ENCODE data around the gene ZNF451.

Gene ZNF451

DNA sequence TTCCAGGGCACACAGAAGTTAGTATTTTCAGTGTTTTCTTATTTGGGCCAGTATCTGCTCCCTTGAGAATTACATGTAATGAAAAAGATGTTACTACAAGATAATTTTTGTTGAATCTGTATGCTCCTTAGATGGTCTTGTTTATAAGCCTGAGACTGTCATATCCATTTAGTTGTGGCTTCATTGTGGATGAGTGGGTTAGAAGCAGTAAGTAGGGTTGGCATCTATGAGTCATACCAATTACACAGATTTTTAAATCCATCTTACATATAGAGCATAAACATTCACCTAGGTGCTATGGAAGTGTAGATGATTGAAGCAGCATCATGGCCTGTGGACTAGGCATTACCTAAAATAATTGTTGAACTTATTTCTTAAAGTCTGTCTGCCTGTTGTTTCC lies 68.7 kb downstream of the ZNF451 start:
- no peak for DNase-seq

DNA sequence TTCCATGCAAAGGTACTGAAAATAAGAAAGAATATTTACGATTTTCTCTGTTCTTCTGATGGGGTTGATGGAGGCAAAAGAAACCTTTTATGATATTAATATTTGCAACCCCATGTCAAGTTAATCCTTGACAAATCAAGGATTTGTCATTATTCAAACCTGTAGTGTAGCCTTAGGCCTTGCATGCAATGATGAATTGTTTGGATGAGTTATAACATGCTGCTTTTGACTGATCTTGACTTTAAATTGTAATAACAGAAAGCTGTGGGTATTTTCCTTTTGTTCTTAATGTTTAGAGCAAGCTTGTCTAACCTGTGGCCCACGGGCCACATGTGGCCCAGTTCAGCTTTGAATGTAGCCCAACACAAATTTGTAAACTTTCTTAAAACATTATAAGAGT lies 69.1 kb downstream of the ZNF451 start:
- no peak for DNase-seq

DNA sequence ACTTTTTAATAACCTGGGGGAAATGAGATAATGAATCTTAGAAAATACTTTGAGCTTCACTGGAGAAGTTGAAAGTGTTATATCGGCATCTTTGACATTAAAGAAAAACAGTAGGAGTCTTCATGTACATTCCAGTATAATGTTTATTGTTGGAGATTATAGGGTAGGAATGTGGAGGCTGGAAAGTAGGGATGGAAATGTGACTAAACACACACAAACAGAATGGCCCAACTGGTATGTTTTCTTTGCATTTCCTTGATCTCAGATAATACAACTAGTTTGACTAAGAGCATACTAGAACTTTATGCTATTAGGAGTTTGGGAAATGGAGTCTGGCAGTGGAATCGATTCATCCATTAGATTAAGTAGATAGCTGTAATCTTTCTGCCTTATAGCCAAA lies 72.0 kb downstream of the ZNF451 start:
- DNase-seq: no peak

DNA sequence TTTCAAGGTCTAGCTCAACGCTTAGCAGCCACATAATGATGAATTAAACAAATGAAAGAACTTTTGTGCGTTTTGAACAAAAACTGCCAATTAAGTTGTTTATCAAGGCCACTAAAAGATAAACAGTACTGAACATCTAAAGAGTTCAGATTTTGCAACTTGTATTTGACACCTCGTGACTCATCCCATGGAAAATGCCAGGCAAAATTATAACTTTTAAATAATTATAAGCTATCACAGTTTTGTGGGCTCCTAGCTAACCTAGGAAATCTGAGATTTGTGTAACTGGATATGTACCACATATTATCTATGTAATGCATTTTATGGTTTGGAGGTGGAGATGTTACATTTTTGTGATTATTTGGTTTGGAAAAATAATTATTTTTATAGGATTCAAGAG lies 72.5 kb downstream of the ZNF451 start:
- DNase-seq: no peak

DNA sequence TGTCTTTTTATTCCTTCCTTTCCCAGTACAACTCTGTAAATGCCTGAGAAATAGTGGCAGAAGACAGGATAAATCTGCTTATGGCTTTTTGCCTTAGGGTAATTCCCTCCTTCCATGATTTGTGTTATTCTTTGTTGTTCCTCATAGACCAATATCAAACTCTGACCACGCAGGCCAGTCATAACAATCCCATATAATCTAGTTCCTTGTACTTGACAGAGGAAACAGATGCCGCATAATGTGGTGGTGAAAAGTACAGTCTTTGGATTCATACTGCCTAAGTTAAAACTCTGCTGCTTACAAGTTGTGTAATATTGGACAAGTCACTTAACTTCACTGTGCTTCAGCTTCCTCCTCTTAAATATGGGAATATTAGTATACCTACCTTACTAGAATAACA lies 74.0 kb downstream of the ZNF451 start:
- DNase-seq: no peak

DNA sequence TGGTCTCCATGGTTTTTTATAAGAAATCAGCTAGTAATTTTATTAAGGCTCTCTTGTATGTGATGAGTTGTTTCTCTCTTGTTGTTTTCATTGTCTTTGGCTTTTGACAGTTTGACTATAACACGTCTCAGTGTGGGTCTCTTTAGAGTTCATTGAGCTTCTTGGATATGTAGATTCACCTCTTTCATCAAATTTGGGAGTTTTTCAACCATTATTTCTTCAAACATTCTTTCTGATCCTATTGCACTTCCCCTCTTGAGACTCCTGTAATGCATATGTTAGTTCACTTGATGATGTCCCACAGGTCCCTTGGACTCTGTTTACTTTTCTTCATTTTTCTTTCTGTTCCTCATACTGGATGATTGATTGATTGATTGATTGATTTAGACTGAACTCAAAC lies 75.1 kb downstream of the ZNF451 start:
- DNase-seq: no peak

DNA sequence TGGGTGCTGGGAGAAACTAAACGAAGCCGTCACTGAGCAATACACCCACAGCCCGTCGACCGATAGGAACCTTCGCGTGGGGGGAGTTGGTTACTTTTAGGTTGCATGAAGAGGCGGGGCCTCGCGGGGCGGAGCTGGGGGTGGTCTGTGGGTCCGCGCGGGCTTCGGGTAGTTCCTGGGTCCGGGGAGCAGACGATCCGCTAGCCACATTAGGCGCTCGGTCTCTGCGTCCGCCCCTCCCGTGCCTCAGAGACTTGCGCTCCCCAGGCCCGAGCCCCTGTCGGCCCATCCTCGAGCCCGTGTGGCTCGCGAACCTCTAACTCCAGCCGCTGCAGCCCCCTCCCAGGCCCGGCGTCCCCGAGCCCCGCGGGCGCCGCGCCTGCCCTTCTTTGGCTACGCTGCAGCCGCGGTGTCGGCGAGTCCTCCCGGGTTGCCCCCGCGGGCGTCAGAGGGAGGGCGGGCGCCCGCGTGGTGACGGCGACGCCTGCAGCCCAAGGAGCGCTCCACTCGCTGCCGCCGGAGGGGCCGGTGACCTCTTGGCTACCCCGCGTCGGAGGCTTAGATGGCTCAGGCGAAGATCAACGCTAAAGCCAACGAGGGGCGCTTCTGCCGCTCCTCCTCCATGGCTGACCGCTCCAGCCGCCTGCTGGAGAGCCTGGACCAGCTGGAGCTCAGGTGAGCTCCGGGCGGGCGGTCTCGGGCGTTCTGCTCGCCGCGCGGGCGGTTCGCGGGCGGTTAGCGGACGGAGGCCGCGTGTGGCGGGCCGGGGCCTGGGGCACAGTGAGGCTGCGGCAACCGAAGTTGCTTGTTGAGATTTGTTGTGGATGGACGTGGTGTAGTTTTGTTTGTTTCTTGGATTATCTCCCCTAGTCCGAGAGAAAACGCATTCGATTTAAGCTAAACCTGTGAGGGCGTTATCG lies 82.4 kb downstream of the ZNF451 start, which contains the start of gene BAG2:
TSS of gene BAG2 (plus strand) at position 191 of the 920 bp plus-strand sequence. CDS start at position 563, 372 bp downstream.
- DNase-seq: peak; percentile 59 to 80 (median 62)

DNA sequence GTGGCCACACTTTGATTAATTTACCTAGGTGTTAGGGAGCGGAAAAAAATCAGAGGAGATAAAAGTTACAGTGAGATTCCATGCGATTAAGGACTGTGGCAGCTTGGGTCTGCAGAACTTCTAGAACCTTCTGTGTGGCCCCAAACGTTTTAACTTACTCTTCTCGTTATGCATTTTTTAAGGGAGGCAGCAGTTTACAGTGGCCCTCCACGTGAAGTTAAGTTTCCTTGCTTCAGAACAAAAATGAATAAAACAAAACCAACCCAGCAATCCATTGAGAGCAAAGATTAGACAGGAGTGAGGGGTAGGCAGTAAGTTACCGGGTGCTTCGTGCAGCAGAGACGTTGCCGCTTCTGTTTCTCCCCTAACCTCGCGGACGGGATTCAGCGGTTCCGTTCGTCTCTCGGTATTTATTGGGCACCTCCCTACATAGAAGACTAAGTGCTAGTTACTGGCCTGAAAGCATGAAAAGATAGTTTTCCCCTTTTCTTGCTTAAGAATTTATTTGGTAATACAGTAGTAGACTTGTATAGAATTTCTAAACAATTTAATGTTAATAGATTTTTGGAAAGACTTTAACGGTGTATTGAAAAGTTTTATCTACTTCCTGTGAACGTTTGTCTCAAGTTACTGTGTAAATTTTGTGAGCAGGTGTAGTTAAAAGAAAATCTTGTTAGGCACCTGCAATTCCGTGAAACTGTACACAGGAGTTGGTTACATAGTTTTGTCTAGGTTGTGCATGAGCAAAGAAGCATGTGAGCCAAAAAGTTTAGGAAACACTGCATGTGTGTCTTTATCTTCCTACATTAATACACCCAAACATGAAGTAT lies 83.3 kb downstream of the ZNF451 start:
- peak in 1 of 4 experiments; percentile 7 for DNase-seq

DNA sequence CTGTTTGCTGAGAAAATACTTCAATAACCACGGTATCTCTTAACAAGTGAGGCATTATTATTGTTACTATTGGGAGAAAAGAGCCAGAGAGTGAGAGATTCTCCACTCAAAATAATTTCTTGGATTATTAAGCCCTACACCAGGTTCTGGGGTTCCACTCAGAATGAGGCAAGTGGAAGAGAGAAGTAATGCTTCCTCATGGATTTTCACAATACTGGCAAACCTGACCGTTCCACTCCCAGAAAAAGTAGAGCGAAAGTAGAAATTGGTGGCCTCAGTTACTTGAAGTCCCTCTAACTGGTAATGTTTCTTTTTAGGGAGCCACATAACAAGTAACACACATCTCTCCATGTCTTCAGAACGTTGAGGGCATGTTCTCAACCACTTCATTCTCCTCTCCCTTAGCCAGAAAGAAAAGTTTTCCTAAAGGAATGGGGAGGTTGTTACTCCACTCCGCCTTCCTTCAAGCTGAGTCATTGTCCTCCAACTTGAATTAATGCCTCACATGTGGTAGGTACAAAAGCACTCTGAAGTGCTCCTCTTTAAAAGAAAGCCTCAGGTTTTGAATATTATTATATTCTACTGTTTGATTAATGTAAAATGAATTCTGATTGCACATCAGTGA lies 84.0 kb downstream of the ZNF451 start:
- DNase-seq: no peak

DNA sequence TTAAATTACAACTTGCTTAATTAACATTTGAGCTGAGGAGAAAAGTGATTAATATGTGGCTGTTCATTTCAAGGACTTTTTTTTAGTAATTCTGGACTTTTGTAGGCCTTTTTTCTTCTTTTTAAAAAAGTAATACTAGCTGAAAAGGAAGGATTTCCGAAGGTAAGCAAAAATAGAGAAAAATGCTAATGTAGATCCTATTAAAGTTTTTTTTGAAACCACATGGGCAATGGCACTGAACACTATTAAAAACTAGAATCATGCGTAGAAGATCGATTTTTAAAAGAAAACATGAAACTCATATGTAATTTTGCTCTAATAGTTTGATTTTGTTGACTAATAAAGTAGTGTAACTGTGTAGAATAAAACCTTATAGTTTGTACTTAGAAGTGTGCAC lies 84.5 kb downstream of the ZNF451 start:
- DNase-seq: no peak

DNA sequence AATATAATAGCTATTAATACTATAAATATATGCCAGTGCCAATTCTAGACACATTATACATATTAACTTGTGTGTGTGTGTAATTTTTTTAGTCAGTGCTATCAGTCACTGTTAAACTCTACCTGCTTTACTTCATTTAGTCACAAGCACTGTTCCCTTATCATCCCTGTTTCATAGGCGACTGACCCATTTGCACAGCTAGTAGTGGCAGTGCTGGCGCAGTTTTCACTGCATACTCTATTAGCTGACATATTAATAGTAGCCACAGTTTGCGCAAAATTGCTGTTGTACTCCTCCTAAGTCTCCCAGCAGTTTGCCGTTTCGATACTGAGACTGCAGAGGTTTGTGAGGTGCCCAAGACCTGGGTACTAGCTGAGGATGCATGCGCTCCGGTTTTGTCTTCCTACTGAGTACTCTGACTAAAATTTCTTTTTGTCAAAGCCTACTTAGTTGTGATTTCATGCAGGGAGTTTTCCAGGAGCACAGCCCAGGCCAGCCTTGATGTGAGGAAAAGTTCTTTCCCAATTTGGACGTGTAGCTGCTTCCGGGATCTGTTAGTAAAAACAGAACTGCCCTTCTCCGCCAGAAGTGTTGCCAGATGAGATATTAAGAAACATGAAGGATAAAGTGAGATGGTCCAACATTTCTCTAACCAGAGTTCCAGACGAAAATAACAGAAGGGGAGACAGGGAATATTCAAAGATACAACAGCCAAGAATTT lies 87.7 kb downstream of the ZNF451 start:
- DNase-seq: no peak

DNA sequence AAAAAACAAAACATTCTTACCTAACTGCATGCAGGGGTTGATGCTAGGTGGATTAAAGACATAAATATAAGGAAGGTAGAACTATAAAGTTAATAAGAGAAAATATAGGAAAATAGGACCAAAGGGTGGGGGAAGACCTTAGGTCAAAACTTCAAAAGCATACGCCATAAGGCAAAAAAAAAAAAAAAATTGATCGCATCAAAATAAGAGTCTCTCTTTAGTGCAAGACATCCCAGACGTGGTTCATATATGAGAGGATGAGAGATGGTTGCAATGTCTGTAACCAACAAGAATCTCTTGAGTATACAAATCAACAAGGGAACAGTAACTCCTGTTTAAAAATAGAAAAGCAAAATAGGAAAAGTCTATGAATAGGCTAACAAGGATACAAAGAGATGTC lies 90.6 kb downstream of the ZNF451 start:
- DNase-seq: no peak

DNA sequence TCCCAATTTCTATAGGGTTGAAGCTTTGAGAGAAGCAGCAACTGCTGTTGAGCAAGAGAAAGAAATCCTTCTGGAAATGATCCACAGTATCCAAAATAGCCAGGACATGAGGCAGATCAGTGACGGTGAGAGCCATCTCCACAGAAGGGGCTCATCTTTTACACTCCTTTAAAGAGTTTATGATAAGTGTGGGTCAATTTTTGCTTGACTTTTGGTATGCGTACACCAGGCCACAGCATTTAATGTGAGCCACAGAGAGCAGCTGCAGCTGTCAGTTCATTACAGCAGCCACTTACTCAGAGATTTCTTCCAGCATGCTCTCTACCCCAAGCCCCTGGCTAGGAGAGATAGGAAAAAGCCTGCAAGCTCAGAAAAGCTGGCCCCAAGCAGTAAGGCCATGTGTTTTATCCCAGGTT lies 92.0 kb downstream of the ZNF451 start:
- DNase-seq: no peak

DNA sequence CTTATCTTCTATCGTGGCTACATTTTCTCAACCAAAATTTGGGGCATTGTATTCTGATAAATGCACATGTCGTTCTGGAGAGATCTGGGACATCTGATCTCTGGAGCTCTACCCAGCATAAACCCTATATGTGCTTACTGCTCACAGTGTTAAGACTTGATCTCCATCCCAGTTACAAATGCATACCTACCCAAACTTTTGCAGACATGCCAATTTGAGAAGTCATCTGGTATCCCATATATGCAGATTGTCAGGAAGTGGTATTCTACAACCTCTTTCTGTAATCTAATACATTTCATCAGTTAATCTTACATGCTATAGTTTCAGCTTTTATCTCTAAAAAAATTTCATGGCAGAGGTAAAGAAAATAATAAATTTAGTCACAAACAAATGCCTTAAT lies 93.3 kb downstream of the ZNF451 start:
- DNase-seq: no peak

DNA sequence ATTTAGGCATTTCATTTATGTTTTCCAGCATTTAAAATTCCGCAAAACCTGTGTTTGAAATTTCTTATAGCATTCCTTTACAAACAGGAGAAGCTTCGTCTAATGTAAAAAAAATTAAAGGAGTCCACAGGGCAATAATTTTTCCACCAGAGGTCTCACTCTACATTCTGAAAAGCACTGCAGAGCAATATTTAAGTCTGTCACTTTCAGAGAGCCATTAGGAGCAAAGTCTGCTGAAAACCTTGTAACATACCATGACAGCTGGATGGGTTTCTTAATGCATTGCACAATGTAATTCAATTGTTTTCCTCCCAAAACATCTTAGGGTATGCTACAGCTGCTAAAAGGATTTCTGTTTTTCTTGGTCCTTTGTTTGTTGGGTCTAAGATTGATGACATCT lies 100.2 kb downstream of the ZNF451 start:
- no peak for DNase-seq

DNA sequence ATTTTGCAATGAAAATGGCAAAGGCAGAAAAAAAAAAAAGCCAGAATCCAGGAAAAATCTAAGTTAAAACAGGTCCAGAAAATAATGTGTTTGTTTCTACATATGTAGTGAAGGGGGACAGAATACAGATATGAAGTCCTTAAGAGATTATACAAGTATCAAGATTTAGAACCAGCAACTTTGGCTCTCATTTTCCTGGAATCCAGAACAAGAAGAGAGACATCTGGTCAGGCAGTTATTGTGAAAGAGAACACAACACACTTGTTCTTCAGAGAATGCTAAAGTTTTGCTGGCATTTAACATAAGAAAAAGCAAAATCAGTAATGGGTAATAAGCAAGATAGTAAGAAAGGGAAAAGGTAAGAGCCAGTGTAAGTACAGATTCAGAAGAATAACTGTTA lies 103.2 kb downstream of the ZNF451 start:
- no peak for DNase-seq

DNA sequence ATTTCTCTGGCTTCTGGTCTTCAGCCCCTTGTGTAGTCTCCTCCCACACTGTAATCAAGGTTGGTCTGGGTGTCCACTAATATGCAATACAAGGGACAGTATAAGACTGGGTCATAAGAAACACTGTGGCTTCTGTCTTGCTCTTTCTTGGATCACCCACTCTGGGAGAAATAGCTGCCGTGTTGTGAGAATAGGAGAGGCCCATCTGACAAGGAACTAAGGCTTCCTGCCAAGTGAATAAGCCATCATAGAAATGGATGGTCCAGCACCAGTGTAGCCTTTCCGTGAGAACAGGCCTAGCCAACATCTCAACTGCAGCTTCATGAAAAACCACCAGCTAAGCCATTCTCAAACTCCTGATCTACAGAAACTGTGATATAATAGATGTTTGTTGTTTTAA lies 105.5 kb downstream of the ZNF451 start:
- no peak for DNase-seq

DNA sequence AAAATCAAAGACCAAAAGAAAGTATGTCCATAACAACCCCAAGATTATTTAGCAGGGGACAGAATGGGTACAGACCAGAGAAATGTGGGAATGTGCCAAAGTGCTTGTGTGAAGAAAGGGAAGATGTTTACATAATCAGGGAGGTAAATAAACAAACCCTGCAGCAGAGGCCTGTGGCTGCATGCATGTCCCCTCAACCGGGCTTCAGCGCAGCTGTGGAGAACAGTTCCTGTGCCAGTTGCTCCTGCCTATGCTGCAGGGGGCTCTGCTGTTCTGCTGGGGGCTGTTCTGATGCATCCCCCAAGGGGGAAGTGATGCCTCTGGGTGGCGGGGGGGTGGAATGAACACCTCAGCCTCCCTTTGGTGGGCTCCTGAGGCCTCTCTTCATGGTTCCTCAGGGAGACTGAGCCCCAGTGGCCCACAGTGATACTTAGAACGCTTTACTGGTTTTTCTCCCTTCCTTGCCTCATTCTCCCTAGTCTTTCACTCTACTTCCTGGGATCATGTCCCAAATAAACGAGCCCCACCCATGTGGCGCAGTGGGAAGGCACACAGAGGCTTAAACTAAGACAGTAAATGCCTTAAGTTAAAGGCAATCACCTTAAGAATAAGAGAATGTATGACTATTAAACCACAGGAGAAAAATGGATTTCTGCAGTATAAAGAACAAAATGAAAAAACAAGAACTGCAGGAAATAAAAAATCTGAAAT lies 109.1 kb downstream of the ZNF451 start:
- no peak for DNase-seq

DNA sequence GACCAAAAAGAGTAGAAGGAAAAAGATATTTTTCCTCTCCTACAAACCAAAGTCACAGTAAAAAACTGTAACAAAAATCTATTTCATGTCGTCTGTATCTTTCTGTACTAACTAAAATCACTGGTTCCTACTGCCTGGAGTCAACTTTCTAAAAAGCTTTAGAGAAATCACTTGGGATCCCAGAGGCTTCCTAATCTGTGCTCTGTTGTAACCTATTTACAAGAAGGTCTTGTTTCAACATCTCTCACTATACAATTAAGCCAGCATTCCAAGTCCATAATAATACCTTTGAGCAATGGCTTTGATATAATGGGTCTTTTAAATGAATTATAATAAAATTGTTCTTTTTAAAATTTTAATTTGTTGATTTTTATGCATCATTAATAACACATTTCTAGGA lies 111.7 kb downstream of the ZNF451 start:
- no peak for DNase-seq

DNA sequence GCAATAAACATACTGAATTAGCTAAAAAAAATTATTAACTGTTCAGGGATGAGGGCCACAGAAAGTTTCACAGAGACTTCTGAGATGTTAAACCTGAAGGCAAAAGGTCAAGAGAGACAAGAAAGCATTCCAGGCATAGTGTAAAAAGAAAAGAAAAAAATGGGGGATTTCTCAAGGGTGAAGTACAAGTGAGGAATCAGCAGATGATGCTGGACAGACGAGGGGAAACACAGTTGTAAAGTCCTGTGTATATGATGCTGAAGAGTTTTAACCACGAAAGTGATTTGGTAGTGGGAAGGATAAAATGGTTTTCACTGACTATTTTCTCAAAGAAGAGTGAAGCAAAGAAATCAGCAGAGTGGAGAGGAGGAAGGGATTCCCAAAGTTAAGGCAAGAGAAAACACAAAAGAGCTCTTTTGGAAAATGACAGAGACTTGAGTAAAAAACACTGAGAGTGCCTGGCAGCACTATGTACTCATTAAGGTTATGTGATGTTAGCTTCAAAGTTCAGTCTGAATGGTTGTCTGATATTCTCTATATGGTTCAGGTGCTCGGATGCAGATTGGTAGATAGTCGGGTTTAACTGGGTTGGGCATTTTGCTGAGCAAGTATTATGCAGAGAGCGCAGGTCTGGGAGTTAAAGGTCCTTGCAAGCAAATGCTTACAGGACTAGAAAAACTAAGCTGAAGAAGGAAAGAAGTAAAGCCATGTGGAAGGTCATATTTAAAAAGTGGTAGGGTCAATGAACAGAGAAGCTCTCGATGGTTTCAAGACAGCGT lies 115.8 kb downstream of the ZNF451 start:
- DNase-seq: no peak

DNA sequence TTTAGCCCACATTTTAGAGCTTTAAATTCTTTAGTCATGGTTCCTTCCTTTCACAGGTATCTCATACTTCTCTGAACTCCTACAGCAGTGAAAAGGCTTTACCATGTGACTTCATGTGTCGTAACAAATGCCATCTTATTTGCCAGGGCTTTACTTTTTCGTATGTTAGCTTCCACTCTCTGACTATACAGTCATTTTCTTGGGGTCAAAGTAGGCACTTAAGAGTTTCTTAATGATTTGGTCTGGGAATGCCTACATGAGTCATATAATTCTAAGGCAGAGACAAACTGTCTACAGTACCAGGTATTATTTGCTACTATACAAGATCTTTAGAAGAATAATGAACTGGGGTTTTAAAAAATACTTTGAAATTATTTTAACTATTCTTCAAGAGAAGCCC lies 117.2 kb downstream of the ZNF451 start:
- no peak for DNase-seq

Data from activated naive CD4-positive, alpha-beta T cell (primary cell).